GM19240 (cell line): ENCODE measurements around the gene KIAA0825.
"Not testable (repeated sequence)": the region's sequence is repeated elsewhere in the genome, so short reads cannot be mapped to it uniquely, and the experiment has no call there.

Experiments
- DNase-seq: peaks from one replicate; pipeline ENCODE4 v3.0.0; 2011; ENCODE audit warnings: low spot score; ENCODE audit not compliant: insufficient read length

Gene KIAA0825

GRCh38 chr5:94375801-94376200 is 242.6 kb downstream of the KIAA0825 start:
- no peak for DNase-seq

- no peak for DNase-seq
Measured at GRCh38 chr5:94374336-94374735, 244.1 kb downstream of the KIAA0825 start.

DNA sequence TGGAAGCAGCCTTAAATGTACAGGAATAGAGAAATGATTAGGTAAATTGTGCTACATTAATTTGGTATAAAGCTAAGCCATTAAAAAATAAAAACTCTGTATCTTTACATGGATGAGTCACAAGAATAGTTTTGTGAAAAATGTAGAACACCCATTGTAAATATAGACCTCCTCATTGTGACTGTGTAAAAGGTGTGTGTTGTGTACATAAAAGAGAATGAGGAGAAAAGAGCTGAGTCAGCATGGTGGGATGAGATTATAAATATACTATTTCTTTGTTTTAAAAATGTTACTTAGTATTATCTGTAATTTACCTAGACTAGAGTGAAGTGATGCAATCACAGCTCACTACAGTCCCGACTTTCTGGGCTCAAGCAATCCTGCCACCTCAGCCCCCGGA is 250.5 kb downstream of the KIAA0825 start:
- no peak for DNase-seq

DNA sequence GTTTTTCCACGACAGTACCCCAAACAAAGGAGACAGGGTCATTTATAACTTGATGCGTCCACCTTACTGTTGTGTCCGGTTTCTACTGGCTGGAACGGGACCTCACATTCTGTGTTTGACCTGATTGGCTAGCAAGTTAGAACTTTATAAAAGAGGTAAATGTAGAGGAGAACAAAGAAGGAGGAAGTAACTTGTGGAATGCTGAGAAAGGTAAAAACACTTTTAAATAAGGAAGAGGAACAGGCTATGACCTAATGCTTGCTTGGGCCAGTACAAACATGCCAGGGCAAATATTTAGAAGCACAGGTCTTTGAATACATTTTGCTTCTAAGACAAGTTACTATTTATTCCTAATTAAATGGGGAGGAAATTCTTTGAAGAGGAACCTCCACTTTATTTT is 251.6 kb downstream of the KIAA0825 start:
- no peak for DNase-seq

DNA sequence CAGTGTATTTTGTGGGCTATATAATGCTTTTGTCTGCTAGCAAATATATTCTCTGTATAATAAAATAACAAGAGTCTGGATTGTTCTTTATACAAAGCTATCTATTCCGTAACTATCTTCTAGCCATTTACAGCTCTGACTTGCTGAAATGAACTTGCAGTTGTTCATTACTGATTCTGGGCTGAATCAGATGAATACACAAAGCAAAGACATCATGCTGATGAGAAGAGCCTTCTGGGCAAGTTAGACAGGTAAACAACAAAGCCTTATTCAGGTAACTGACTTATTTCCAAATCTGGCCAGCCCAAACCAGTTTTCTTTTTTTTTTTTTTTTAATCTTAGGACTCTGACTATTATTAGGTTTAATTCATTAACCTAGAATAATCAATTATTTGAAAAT is 255.5 kb downstream of the KIAA0825 start:
- no peak for DNase-seq

DNA sequence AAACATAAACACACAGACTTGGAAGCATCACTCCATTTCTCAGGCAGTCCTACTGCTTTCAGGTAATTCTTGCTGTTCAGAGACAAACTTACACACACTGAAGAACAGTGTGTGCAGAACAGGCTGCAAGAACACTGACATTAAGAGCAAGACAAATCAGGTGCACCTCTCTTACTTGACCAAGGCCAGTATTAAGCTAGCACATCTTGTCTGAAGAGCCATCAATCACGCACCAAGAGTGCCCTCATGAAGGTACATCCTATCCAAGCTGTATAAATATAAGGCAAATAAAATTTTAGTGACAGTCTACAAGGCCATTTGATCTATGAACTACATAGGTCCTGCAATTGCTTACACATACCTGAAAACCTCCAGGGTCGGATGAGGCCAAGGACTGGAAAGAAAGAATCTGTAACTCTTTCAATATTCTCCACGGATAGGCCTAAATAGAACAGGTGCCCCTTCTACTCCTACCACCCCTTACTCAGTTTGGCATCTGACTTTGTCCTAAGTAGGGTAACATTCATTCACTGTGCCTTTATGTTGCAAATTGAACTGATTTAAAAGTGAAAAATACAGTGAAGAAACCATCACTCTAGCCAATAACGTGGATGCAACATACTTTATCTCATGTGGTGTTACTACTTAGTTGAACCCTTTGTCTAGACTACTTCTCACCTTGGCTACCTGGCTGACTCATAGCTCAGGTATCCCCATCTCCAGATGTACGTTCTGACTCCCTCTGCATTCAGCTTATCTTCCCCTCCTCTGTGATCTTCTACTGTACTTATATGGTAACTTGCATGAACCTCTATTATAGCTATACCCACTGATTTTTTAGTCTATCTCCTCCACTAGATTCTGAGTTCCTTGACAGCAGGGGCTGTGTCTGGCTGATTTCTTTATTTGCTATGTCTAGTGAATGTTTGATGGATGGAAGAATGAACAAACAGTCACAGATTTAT is 256.3 kb downstream of the KIAA0825 start:
- no peak for DNase-seq

DNA sequence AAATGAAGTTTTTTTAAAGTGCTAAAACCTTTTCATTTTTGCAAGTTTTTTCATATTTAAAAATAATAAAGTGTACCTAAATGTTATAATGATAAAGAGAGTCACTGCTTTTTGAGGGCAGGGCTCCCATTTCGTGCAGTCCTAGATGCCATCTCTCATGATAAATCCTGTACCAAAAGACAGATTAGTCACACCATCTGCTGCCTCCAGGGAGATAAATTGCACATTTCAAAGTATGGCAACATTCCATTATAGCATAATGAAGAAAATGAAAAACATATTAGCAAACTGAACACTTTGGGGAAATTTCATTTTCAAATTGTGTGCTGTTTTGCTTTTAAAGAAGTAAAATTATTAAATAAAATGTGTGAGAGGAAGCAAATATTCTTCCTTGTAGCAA is 257.2 kb downstream of the KIAA0825 start:
- no peak for DNase-seq

DNA sequence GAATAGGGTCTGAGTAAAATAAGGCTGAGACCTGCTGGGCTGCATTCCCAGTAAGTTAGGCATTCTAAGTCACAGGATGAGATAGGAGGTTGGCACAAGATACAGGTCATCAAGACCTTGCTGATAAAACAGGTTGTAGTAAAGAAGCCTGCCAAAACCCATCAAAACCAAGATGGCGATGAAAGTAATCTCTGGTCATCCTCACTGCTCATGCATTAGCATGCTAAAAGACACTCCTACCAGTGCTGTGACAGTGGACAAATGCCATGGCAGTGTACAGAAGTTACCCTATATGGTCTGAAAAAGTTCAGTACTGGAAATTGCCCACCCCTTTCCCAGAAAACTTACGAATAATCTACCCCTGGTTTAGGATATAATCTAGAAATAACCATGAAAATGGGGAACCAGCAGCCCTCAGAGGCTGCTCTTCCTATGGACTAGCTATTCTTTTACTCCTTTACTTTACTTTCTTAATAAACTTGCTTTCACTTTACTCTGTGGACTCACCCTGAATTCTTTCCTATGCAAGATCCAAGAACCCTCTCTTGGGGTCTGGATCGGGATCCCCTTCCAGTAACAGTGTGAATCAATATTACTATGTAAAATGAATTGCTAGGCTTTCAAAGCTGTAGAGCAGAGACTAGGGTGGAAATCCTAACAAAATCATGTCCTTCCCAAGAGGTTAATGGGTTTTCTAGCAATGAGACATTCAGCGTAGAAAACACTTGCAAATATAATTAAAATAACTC is 257.8 kb downstream of the KIAA0825 start:
- no peak for DNase-seq

DNA sequence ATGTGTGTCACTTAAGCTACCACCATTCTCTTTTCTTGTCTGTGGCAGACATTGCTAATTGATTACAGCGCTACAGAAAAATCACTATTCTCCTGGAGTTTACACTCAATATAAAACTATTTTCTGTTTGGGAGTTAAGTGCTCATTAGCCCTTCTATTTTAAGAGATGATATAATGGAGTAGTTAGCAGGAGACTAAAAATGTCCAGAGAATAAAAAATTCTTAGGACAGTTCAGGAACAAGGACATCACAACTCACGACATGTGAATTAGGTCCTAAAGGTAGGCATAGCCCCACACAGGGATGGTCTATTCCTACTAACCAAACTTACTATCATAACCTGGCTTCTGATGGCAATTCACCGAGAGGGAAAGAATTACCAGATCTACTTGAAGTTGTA is 258.5 kb downstream of the KIAA0825 start:
- no peak for DNase-seq

GRCh38 chr5:94355811-94356210 is 262.6 kb downstream of the KIAA0825 start:
- DNase-seq = no peak

- DNase-seq = not testable (repeated sequence)
Measured at GRCh38 chr5:94354837-94355485, 263.4 kb downstream of the KIAA0825 start.

DNA sequence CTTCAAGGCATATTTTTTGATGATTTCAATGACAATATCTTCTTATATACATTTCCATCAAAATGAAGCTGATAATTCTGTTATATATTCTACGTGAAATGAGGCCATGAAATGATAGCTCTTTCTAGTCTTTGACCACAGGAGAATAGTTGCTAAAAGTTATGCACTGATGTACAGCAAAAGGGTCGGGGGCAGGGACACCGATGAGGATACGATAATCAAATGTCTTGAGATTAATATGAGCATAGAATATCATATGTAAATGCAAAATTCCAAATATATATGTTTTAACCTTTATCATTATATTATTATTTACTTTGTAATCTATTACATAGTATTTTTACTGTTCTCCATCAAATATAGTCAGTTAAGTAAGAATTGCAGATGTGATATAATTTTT is 264.8 kb downstream of the KIAA0825 start:
- no peak for DNase-seq

GRCh38 chr5:94347130-94347529 is 271.3 kb downstream of the KIAA0825 start:
- no peak for DNase-seq

DNA sequence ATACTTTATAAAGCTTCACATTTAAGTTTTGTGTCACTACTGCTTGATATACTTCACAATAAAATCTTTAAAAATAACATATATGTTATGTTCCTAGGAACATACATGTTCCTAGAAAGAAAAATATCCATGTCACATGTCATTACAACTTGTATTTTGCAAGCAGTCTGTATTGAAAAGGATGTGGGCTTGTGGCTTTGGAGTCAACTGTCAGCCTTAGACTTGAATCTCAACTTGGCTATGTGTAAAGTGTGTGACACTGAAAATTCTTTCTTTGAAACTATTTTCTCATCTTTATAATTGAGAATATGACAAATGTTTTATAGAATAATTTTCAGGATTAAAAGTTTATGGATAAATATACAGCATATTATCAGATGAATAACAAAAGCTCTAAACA is 273.1 kb downstream of the KIAA0825 start:
- DNase-seq = no peak

GRCh38 chr5:94337617-94338016 is 280.8 kb downstream of the KIAA0825 start:
- DNase-seq = no peak

GRCh38 chr5:94335936-94336335 is 282.5 kb downstream of the KIAA0825 start:
- DNase-seq = no peak

DNA sequence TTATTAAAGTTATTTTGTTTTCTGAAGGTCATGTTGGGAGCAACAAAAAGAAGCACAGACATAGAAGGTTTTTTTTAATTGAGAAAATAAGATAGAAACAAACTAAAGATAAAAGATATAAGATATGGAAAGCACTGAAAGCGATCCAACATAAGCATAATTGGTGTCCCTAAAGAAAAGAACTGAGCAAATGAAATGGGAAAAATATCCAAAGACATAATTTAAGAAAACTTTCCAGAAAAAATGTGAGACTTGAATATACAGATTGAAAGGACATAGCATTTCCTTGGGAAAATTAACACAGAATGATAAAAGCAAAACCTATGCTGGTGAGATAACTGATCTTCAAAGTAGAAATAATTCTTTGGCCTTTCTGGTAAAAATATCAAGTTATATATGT is 289.3 kb downstream of the KIAA0825 start:
- no peak for DNase-seq

GRCh38 chr5:94326586-94326985 is 291.8 kb downstream of the KIAA0825 start:
- no peak for DNase-seq

DNA sequence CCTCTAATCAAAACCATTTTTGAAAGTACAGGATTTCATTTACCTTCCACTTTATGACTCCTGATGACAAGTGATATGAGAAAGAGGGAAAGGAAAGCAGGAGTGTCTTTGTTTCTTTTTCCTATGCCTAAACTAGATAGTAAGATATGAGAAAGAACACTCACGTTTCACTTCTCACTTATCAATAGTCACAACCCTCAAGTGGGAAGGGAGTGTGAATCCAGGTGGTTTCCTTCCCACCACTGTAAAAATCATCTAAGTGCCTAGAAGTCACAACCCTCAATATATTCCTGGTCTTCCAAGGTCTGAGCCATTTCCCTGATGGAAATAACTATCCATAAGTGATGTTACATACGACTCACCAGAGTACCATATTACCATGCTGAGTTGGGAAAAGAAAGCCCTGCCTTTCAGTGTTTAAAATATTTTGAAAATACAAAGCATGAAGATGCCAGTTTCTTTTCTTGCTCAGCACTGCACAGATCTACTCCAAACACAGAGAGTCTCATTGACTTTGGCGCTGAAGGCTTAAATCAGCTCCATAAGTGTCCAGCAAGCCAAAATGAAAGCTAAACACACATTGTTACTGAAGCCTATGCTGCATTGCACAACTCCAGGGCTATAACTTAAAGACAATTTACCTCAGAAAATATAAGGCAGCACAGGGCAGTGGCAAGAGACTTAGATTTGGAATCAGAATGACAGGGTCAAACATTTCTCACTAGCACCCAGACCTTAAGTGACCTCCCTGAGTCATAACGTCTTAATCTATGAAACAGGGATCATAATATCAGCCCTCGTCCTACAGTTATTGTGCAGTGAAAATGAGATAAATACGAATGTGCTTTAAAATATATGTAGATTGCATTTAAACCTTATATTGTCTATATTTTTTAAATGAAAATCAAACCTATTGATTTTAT is 301.2 kb downstream of the KIAA0825 start:
- no peak for DNase-seq

DNA sequence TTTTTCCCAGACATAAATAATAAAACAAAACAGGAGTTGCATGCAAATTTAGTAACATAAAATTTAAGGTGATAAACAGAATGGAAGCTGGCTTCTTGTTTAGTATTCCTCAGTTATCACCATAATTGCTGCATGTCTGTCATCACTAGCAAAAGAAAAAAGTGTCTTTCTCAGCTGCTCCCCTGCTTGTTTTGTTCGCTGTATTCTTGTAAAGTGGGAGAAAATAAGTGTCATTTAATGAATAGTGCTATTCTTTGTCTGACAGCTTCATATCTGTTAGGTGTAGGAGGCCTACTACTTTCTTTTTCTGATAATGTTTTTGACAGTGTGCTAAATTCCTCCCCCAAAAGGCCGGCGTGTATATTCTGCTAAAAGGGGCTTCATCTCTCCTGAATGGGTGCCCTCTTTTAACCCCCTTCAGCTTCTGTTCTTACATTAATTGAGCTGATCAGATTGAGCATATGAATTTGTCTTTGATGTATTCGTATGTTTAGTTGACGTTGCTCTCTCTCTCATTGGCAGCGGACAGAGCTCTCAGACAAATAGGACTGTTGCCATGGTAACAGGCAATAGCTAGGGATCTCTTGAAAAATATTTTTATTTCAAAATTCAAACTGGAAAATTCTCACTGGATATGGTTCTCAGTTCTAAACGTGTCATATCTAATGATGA is 303.8 kb downstream of the KIAA0825 start:
- DNase-seq = no peak
